T-helper 2 cell (primary cell): ENCODE measurements around the gene TECTA.
"Not testable (repeated sequence)": the region's sequence is repeated elsewhere in the genome, so short reads cannot be mapped to it uniquely, and the experiment has no call there.

ENCODE experiments used
- DNase-seq, 5 experiments: peaks; one replicate each; pipeline versions ENCODE4 v3.0.0 to v3.0.0-alpha.2; 2012 to 2022

The TECTA gene

DNA sequence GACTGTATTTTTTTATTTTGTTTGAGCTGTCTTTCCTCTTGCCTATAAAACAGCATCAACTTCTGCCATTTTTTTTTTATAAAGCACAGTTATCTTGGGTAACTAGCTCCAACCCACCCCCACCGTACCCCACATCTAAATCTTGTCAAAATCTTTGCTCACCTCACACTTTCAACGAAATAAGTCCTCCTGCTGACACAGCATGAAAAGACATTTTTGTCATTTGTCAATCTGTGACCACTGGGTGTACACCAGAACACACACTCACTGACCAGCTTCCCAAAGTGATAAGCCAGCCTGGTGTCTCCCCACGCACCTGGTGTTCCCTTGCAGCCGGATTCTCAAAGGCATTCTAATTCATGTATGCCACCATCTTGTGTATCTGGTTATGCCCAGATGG, 1.7 kb upstream of the TECTA start:
- DNase-seq = no peak

DNA sequence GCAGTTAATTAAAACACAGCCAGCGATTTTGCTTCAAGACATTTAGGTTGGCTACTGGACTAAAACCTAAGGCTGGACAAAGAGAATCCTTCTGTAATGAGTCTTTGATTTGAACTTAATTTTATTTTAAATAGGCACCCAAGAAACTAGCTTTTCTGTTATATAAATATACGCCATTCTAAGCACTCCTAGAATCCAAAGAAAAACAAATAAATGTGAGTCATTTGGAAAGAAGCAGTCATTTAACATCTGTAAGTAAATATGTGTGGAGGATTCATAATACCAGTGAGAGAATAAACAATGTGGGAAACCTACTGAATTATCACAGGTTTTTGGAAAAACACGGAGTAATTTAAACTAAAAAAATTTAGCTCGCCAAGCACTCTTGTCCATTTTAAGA, 1.2 kb upstream of the TECTA start:
- no peak for DNase-seq

DNA sequence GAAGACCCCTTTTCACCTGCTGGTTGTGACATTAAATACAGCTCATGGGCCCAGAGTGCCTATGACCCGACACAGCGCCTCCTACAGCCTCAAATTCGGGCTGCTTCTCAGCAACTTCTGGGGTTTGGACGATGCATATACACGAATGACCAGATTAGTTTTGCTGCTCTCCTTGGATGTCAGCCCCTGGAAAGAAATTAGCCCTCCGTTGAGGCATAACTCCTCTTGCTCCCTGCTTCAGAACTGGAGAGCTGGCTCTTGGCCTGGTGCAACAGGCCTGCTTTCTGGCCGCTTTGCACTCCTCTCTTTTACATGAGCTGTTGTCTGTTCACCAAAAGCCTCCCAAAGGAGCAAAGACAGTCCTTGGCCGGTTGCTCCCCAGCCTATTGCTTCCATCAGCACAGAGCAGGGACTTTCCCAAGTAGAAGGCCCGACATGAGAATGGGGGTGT, 3.3 kb downstream of the TECTA start:
- no peak for DNase-seq

DNA sequence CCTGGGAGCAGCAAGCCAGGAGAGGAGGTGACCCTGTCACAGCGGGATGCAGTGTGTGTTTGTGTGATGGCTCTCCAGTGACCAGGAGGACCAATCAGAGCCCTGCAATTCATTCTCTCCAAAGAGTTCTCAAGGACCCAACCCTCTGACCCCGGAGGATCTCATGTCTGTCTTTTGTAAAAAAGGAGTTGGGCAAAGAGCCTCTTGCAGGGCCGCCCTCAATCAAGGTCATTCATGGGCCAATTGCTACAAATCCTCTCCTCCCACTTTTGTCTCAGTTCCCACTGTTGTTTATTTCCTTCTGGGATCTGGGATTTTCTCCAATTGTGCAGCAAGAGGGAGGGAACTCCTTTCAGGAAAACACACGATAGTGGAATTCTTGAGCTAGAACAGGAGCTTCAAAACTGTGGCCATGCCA, 4.0 kb downstream of the TECTA start:
- no peak for DNase-seq

DNA sequence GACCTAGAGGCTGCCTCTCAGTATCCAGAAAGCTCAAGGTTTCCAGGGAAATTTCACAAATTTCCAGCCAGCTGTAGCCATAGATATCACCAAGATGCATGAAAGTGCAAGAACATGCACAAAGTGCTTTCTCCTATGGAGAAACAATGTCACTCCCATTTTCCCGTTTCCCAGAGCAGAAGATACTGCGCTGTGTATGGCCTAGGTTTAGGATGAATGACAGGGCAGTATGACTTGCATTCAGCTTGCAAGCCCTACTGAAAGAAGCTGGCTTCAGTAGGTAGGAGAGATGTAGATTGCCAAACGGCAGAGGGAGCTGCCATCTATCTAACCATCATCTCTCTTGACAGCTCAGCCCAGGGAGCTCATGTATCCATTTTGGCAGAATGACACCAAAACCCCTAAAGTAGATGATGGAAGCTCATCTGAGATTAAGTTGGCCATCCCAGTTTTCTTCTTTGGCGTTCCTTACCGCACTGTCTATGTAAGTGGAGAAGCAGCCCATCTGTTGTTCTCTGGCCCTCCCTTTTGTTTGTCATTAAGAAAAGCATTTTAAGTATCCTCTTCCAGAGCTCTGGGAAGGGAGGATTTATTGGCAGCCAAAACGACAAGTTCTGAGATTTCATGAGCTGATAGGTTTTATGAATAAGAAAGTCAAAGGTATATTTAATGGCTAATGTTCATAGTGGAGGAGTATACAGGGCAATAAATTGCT, 4.6 kb downstream of the TECTA start:
- DNase-seq = no peak

DNA sequence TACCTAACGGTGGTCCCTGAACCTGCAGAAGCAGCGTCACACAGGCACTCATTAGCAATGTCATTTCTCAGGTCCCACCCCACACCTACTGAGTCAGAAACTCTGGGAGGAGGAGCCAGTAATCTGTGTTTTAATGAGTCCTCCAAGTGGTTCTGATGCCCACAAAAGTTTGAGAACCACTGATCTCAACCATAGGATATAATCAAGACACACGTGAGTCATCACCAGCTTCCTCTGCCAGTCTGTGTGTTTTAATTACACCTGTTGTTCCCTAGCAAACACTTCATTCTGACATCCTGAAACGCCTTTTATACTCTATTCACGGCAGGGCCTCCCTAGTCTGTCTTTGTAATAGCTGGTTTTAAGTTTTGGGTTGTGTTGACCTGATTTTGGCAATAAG, 5.8 kb downstream of the TECTA start:
- peak in 1 of 5 experiments; percentile 38 for DNase-seq

DNA sequence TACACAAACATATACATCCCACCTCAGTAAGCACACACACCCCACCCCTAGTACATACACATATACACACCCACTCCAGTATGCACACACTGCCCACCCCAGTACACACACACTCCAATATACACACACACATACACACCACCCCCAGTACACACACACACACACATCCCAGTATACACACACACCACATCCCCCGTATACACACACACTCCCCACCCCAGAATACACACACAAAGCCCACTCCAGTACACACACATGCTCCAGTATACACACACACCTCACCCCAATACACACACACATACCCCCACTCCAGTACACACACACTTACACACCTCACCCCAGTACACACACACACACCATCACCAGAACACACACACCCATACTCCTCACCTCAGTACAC, 7.4 kb downstream of the TECTA start:
- no peak for DNase-seq

DNA sequence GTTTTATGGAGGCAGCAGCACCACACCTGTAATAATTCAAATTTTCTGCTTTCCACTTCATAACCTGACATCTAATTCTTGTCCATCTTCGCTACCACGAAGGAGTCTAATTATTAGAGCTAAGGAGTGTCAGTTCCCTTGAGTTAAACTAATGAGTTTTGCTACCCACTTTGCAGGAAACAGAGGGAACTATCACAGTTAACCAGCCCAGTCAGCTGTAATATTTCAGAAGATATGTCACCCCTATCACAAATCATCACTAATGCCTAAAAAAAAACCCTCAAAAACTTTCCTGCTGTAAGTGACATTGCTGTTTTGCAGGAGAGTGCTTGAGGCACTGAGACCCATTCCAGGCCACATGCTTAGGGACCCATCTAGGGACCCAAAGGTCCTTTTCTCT, 8.4 kb downstream of the TECTA start:
- DNase-seq = no peak

DNA sequence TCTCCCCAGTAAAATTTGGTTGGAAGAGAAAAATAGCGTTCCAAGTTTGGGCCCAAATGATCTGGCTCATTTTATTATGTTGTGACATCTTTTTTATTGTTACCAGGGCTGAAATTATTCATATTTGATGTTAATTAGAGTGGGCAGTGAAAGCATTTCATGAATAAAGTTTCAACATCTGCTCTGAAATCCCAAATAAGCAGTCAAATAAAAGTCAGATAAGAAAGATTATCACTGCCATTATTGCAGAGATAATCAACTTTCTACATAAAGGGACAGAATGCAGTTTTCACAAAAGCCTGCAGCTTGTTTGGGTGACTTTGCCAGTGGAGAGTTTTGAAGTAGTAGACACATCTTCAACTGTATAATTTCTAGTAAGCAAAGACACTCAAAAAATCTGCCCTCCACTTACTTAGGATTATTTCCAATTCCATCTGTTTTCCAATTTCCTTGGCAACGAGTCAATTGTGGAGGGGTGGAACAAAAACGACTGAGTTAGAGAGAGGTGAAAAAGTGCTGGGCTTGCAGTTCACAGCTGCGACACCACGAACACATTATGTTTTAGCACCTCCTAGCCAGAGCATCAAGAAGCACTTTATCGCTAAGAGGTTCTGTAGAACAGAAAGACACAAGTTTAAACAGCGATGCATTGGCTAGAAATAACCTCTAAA, 9.0 kb downstream of the TECTA start:
- no peak for DNase-seq

DNA sequence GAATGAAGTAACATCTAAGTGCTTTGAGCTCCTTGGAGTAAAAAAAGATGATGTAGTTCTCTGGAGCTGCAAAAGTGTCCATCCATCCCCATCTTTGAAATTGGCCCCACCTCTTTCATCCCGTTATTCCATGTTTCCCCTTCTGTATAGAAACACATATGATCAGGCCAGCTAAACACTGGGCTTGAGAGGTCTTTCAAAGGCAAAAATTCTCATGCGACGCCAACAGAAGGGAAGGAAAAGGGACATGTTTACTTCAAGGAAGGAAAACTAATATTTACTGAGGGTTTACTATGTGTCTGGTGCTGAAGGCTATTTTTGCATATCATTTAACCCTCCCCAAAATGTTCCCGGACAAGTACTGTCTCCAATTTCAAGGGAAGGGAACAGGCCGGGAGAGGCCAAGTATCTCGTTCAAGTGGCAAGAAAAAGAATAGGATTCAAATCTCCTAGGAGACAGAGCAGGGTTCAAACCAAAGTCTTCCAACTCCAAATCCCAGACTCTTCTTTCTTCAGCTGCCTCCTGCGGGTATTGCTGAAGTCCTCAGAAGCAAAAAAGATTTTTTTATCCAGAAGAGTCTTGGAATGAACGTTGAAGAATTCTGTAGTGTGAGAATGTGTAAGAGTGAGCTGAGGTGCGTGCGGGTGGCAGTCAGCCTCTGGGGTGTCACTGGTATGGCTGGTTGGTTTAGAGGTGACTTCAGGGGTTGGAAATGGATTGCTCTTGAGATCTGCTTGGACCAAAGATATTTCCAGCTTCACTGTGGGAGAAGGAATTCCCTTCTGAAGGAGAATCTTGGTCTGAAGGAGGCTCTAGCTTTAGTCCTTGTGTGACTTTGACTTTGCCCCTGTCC, 10.1 kb downstream of the TECTA start:
- no peak for DNase-seq

DNA sequence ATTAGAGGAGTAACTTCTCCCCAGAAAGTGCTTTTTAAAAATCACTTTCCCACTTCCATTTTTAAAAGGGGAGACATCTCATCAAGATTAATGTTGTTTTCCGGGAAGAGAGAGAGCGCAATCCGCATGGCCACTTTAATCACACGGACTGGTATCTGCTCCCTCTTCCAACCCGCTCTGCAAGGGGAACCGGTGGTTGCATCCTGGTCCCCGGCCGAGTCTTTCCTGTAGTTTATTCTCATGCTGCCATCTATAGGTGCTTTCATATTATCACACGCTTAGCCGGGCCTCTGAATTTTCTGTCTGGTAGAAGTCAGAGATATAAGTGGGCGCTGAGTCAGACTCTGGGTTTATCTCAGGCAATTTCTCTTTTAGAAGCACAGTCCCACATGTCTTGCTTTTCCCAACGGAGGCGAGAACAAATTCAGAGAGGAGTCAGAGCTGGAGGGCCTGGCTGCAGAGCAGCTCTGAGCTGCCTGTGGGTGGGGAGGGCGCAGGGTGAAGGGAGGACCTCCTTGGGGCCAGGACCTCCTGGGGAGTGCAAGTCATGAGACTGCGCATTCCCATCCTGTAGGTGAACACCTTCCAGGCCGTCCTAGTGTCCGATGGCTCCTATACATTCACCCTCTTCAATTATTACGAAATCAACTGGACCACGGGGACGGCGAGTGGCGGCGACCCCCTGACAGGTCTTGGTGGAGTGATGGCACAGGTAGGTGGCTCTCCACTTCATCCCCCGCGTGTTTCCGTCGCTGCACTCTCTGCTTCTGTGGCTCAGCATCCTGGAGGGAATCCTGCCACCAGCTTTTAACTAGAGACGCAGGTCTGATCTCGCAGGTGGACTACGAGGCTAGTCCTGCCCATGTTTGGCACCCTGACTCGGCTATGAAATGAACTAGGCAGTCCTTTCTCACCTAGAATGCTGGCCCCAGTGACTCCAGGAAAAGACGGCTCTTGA, 11.7 kb downstream of the TECTA start:
- peak in 1 of 5 experiments; percentile 50 for DNase-seq

DNA sequence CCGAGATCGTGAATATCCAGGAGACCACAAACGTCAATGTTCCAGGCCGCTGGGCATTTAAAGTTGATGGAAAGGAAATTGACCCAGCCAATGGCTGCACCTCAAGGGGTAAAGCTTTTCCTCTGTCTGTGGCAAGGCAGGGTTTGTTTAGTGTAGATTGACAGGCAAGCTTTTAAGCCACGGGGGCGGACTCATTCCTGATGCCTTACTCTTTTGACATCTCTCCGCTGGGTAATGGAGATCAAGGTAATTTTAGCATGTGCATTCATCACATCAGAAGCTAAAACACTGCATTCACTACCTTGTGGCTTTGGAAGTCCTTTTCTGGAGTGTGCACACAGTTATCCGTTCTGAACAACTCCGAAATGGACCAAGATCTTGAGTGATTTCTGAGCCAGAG, 12.6 kb downstream of the TECTA start:
- DNase-seq = no peak

DNA sequence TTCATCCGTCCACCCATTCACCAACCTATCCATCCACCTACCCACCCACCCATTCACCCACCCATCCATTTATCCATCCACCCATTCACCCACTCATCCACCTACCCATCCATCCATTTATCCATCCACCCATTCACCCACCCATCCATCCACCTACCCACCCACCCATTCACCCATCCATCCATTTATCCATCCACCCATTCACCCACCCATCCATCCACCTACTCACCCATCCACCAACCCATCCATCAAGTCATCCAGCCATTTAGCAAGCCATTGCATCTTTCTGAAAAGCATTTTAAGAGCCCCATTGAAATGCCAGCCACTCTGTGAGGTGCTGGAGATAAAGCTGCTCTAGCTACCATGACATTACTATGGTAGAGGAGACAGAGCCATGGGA, 14.0 kb downstream of the TECTA start:
- not testable (repeated sequence) for DNase-seq

DNA sequence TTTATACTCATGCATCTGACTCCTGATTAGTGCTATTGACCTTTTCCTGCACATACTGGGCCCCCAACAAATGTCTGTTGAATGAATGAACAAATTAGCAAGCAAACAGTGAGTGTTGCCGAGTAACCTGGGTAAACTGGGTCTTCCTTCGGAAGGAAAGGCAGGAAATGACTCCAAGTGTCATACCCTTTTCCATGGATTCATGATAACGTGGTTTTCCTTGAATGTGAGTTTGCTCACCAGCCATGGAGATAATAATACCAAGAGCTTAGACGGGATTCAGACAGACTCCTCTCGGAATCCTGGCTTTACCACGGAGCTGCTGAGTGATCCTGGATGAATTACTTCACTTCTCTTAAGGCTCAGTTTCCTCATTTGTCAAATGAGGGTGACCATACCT, 16.7 kb downstream of the TECTA start:
- DNase-seq = no peak

DNA sequence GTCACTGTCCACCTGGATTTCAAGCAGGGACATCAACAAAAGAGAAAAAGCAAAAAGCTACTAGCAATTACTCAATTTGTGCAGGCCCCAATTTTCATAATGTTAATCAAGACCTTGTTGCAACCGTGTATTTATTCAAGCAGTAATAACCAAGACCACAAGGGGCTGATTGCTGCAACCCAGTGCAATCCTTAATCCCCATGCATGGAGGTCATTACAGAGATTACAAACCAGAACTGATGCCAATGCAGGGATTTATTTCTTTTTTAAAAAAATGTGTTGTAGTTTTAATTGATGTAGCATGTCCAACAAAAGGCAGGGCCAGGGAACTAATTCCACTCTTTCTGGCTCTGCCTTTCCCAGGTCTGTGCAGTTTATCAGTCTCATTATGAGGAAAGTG, 18.4 kb downstream of the TECTA start:
- DNase-seq = no peak

DNA sequence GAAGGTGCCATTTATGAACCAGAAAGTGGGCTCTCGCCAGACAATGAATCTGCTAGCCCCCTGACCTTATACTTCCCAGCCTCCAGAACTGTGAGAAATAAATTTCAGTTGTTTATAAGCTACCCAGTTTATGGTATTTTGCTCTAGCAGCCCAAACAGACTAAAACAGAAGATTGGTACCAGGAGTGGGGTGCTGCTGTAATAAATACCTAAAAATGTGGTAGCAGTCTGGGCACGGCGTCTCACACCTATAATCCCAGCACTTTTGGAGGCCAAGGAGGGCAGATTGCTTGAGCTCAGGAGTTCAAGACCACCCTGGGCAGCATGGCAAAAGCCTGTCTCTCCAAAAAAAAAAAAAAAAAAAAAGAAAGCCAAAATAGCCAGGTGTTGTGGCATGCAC, 21.3 kb downstream of the TECTA start:
- no peak for DNase-seq

DNA sequence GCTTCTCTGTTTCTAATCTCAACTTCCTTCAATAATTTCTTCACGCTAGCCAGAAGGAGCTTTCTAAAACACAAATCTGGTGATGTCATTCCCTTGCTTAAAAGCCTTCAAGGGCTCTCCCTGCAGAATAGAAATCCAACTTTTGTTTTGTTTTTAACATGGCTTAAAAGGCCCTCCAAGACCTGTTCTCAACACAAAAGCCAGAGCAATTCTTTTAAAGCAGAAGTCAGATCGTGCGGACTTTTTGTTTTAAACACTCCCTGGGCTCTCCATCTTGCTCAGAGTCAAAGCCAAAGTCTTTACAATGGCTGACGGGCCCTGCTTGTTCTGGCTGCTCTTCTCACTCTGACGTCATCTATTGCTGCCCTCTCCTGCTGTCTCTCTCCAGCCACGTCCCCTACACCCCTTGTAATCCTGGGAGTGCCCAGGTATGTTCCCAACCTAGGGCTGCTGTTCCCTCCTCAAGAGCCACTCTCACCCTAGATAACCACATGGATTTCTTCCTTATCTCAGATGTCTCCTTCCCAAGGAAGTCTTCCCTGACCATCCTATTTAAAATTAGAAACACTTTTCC, 22.5 kb downstream of the TECTA start:
- DNase-seq = no peak

DNA sequence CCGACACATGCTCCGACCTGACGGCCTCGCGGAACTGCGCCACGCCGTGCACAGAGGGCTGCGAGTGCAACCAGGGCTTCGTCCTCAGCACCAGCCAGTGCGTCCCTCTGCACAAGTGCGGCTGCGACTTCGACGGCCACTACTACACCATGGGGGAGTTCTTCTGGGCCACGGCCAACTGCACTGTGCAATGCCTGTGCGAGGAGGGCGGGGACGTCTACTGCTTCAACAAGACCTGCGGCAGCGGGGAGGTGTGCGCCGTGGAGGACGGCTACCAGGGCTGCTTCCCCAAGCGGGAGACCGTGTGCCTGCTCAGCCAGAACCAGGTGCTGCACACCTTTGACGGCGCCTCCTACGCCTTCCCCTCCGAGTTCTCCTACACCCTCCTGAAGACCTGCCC, 26.8 kb downstream of the TECTA start:
- no peak for DNase-seq

DNA sequence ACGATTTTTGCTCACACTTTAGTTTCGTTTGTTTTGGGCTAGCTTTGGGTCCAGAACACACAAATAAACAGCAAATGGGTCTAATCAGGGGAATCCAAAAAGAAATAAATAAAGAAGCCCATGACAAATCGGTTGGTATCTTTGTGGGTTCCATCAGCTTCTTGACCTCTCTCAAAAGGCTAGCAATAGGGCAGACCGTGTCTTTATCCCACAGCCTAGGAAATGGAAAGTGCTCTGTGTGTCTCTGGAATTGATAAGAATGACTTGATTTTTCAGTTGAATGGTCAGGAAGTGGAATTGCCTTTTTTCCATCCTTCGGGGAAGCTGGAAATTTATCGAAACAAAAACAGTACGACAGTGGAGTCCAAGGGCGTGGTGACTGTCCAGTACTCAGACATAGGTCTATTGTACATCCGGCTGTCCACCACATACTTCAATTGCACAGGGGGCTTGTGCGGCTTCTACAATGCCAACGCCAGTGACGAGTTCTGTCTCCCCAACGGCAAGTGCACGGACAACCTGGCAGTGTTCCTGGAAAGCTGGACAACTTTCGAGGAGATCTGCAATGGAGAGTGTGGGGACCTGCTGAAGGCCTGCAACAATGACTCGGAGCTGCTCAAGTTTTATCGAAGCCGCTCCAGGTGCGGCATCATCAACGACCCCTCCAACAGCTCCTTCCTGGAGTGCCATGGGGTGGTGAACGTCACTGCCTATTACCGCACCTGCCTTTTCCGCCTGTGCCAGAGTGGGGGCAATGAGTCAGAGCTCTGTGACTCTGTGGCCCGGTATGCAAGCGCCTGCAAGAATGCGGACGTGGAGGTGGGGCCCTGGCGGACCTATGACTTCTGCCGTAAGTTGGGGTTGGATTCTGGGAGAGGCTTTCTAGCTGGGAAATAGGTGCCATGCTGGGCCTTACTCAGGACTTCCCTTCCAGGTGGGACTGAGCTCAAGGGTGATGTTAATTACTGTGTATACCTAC, 28.6 kb downstream of the TECTA start:
- DNase-seq = no peak

DNA sequence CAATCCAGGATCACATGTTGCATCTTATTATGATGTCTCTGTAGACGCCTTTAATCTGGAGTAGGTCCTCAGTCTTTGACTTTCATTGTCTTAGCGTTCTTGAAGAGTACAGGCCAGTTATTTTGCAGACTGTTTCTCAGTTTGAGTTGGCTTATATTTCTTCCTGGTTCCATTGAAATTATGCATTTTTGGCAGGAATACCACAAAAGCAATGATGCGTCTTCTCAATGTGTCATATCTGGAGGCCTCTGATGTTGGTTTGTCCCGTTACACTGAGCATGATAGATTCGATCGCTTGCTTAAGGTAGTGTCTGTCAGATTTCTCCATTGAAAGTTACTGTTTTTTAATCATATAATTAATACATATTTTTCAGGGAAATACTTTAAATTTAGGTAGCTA, 30.6 kb downstream of the TECTA start:
- no peak for DNase-seq
